IgD-negative memory B cell (primary cell): Measurements from ENCODE around the gene ATP2A3. TPM values are rescaled to one million over a fixed set of nuclear protein-coding genes. Genes with fewer than 3 reads are reported as not detected.
A peak's percentile ranks its signal among the peaks of the same experiment; 100 is the strongest.

Source experiments
- H3K27ac Mint-ChIP-seq, 3 donors: one replicate each; pipeline ENCODE4 v1.8.0; 2020 to 2022; ENCODE audit warnings: mild to moderate bottlenecking in 3 of 3, mixed read lengths in 3 of 3, moderate library complexity in 1 of 3
- H3K27me3 Mint-ChIP-seq: one replicate; pipeline ENCODE4 v1.8.0; 2021; ENCODE audit warnings: mixed read lengths
- H3K36me3 Mint-ChIP-seq: one replicate; pipeline ENCODE4 v1.8.0; 2020; ENCODE audit warnings: mild to moderate bottlenecking, mixed read lengths
- H3K4me1 Mint-ChIP-seq, 3 donors: one replicate each; pipeline ENCODE4 v1.8.0; 2020 to 2022; ENCODE audit warnings: mixed read lengths in 3 of 3, mild to moderate bottlenecking in 1 of 3
- H3K4me3 Mint-ChIP-seq, 4 donors: one replicate each; pipeline ENCODE4 v1.8.0; 2020 to 2022; ENCODE audit warnings: mild to moderate bottlenecking in 4 of 4, mixed read lengths in 4 of 4, moderate library complexity in 3 of 4
- H3K9me3 Mint-ChIP-seq, 3 donors: one replicate each; pipeline ENCODE4 v1.8.0; 2020 to 2021; ENCODE audit warnings: mixed read lengths in 3 of 3, mild to moderate bottlenecking in 1 of 3
- polyA plus RNA-seq: library from polyadenylated mRNA; unstranded; fragments of 300-500 nt; fragmentation: Illumina TruSeq; gene quantifications from one replicate; pipeline ENCODE4 v1.2.3, GENCODE V29; 2021

ATP2A3 gene
- polyA plus RNA-seq, 1 donor from 2014 or later, result 155 TPM

- H3K27ac Mint-ChIP-seq, result peak overlapping the region in 1 of 3 donors; percentile 51
- H3K36me3 Mint-ChIP-seq, result peaks cover 4% of the 10 kb centered on the region
- H3K4me3 Mint-ChIP-seq, result peak overlapping the region in 1 of 4 donors; percentile 28
- no peaks in the 10 kb centered on the region for H3K27me3 Mint-ChIP-seq
- H3K4me1 Mint-ChIP-seq, result peaks cover 42 to 47% (median 44%) of the 10 kb centered on the region in 3 donors
- H3K9me3 Mint-ChIP-seq, result no peaks in the 10 kb centered on the region
Measured at GRCh38 chr17:3970668-3971067, 6.4 kb upstream of the ATP2A3 start.

DNA sequence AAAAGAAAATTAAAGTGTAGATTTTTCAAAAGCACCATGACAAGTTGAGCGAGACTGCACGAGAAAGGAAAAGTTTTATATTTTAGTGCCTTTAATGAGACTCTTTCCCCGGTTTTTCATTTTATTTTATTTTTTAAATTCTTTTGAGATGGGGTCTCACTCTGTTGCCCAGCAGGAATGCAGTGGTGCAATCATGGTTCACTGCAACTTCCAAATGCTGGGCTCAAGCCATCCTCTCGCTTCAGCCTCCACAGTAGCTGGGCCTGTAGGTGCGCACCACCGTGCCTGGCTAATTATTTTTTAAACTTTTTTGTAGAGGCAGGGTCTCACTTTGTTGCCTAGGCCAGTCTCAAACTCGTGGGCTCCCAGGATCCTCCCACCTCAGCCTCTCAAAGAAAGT is 5.7 kb upstream of the ATP2A3 start:
- peaks cover 4% of the 10 kb centered on the region for H3K36me3 Mint-ChIP-seq
- peaks cover 46 to 51% (median 49%) of the 10 kb centered on the region in 3 donors for H3K4me1 Mint-ChIP-seq
- H3K27me3 Mint-ChIP-seq, result no peaks in the 10 kb centered on the region

DNA sequence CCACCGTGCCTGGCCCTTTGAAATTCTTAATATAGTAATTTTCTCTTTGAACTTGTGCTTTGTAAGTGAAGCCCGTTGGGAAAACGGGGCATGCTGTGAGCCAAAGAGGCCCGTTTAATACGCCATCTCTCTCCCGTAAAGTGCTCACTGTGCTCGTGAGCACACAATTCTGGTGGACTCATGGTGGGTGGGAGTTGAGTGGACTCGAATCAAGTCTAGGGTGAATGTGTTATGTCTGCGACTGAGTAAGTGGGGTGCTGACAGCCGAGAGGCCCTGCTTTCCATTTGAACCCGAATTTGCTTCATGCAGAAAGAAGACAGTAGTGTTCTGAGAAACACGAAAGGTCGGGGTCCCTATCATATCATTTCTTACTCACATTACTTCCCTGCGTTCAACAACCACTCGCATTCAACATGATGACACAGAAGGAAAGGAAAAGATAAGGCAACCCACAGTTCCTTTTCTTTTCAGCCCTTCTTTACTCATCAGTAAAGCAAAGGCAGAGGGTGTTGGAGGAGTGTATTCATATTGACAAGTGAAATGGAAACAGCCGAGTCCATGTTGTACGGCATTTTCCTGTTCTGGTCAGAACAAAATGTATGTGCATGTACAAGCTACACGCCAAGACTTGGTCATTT is 4.8 kb upstream of the ATP2A3 start:
- Mint-ChIP-seq H3K27ac (peak overlapping the region; percentile 22 to 51 (median 35)), H3K27me3 (no peaks in the 10 kb centered on the region), H3K4me1 (peaks cover 44 to 45% (median 45%) of the 10 kb centered on the region in 3 donors), H3K36me3 (peaks cover 2% of the 10 kb centered on the region), H3K4me3 (peak overlapping the region in 3 of 4 donors; percentile 28 to 70 (median 70)), H3K9me3 (no peaks in the 10 kb centered on the region)

More for the DNA sequence above, 5.7 kb upstream of the ATP2A3 start:
- H3K9me3 Mint-ChIP-seq, result no peaks in the 10 kb centered on the region
- H3K4me3 Mint-ChIP-seq, result no peak overlapping the region
- no peak overlapping the region for H3K27ac Mint-ChIP-seq

DNA sequence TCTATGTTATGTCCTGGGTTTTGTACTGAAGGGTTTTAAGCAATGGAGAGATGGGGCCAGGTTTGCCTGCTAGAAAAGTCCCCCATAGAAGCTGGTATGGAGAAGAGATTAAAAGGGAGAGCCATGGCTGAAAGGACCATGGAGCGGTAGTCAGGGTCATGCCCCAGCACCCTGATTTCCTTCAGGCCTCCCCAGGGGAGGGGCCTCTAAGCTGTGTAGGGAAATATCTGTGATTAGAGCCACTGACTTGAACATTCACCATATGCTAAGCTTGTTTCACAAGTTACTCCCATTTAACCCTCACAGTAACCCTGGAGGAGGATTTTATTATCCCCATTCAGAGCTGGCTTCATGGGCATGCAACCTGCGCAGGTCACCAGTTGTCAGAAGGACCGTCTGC is 3.8 kb upstream of the ATP2A3 start:
- H3K36me3 Mint-ChIP-seq, result peaks cover 2% of the 10 kb centered on the region
- peak overlapping the region; percentile 46 to 88 (median 84) for H3K4me3 Mint-ChIP-seq
- H3K4me1 Mint-ChIP-seq, result peaks cover 40 to 45% (median 44%) of the 10 kb centered on the region in 3 donors
- peak overlapping the region; percentile 51 to 97 (median 79) for H3K27ac Mint-ChIP-seq
- H3K27me3 Mint-ChIP-seq, result no peaks in the 10 kb centered on the region
- no peaks in the 10 kb centered on the region for H3K9me3 Mint-ChIP-seq

GRCh38 chr17:3966720-3967363 is 2.6 kb upstream of the ATP2A3 start:
- H3K4me3 Mint-ChIP-seq, result peak overlapping the region; percentile 61 to 95 (median 88)
- H3K4me1 Mint-ChIP-seq, result peaks cover 35 to 41% (median 37%) of the 10 kb centered on the region in 3 donors
- no peaks in the 10 kb centered on the region for H3K27me3 Mint-ChIP-seq
- H3K9me3 Mint-ChIP-seq, result no peaks in the 10 kb centered on the region
- peaks cover 6% of the 10 kb centered on the region for H3K36me3 Mint-ChIP-seq
- peak overlapping the region; percentile 97 to 98 (median 98) for H3K27ac Mint-ChIP-seq

DNA sequence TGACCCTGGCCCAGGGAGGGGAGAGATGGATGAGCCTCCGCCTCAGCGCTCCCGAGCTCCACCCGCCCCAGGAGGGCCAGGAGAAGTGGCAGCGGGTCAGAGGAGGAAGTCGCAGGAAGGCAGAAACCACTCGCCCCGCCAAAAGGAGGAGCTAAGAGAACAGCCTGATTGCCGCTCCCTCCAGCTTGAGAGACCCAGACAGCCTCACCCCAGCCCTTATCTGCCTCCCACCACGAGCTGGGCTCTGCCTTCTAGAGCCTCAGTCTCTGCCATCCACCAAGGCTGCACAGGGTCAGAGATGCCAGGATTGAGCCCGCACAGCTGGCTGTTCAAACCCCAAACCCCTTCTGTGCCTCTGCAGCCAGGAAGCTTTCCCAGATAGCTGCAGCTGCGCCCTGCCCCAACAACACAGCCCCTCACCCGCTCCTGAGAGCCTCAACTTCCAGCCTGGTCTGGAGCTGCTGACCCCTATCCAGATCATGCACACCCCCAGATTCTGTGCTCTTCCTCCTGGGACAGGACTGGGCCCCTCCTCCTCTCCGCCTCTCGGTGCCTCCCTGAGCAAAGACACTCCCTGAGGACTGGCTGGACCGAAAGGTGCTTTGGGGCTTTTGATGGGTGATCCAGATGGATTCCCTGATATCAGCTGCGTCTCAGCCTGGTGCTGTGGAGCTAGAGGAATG is 1.0 kb upstream of the ATP2A3 start:
- peak overlapping the region; percentile 88 to 98 (median 95) for H3K4me3 Mint-ChIP-seq
- peaks cover 40 to 51% (median 50%) of the 10 kb centered on the region in 3 donors for H3K4me1 Mint-ChIP-seq
- H3K9me3 Mint-ChIP-seq, result no peaks in the 10 kb centered on the region
- peaks cover 8% of the 10 kb centered on the region for H3K36me3 Mint-ChIP-seq
- H3K27me3 Mint-ChIP-seq, result no peaks in the 10 kb centered on the region
- peak overlapping the region; percentile 97 to 98 (median 97) for H3K27ac Mint-ChIP-seq

GRCh38 chr17:3963237-3964201 is 718 bp downstream of the ATP2A3 start:
- no peaks in the 10 kb centered on the region for H3K9me3 Mint-ChIP-seq
- H3K27me3 Mint-ChIP-seq, result no peaks in the 10 kb centered on the region
- peak overlapping the region; percentile 88 to 98 (median 93) for H3K27ac Mint-ChIP-seq
- H3K4me3 Mint-ChIP-seq, result peak overlapping the region; percentile 87 to 98 (median 92)
- H3K36me3 Mint-ChIP-seq, result peaks cover 8% of the 10 kb centered on the region
- H3K4me1 Mint-ChIP-seq, result peaks cover 40 to 53% (median 53%) of the 10 kb centered on the region in 3 donors

- peak overlapping the region; percentile 88 to 98 (median 93) for H3K27ac Mint-ChIP-seq
- H3K9me3 Mint-ChIP-seq, result no peaks in the 10 kb centered on the region
- H3K4me3 Mint-ChIP-seq, result peak overlapping the region; percentile 87 to 98 (median 92)
- no peaks in the 10 kb centered on the region for H3K27me3 Mint-ChIP-seq
- H3K36me3 Mint-ChIP-seq, result peaks cover 8% of the 10 kb centered on the region
- peaks cover 39 to 54% (median 50%) of the 10 kb centered on the region in 3 donors for H3K4me1 Mint-ChIP-seq
Measured at GRCh38 chr17:3962965-3963236, 1.3 kb downstream of the ATP2A3 start.

GRCh38 chr17:3962217-3962964 is 1.8 kb downstream of the ATP2A3 start:
- H3K27me3 Mint-ChIP-seq, result no peaks in the 10 kb centered on the region
- peaks cover 9% of the 10 kb centered on the region for H3K36me3 Mint-ChIP-seq
- peak overlapping the region; percentile 87 to 98 (median 92) for H3K4me3 Mint-ChIP-seq
- H3K9me3 Mint-ChIP-seq, result no peaks in the 10 kb centered on the region
- H3K4me1 Mint-ChIP-seq, result peaks cover 36 to 55% (median 48%) of the 10 kb centered on the region in 3 donors
- peak overlapping the region; percentile 88 to 98 (median 93) for H3K27ac Mint-ChIP-seq

DNA sequence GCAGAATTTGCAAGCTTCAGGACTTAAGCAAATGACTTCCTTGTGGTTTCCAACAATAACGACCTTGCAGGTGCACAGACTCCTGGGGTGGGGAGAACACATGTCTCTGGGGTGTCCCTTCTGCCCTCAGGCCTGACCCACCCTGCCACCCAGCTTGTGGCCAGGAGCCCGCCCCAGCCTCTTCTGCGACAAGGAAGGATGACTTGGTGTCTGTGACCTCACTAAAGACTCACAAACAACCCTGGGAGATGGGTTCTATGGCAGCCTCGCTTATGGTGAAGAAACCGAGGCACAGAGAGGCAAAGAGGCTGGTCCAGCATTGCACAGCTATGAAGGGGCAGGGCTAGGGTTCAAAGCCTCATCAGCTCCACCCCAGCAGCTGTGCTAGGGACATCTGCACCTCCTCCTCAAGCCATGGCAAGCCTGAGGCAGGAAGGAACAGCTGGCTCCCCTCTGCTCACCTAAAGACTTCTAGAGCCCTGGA is 2.6 kb downstream of the ATP2A3 start:
- peaks cover 11% of the 10 kb centered on the region for H3K36me3 Mint-ChIP-seq
- peaks cover 35 to 57% (median 50%) of the 10 kb centered on the region in 3 donors for H3K4me1 Mint-ChIP-seq
- H3K9me3 Mint-ChIP-seq, result no peaks in the 10 kb centered on the region
- H3K27ac Mint-ChIP-seq, result peak overlapping the region; percentile 88 to 98 (median 94)
- no peaks in the 10 kb centered on the region for H3K27me3 Mint-ChIP-seq
- peak overlapping the region; percentile 87 to 98 (median 92) for H3K4me3 Mint-ChIP-seq

DNA sequence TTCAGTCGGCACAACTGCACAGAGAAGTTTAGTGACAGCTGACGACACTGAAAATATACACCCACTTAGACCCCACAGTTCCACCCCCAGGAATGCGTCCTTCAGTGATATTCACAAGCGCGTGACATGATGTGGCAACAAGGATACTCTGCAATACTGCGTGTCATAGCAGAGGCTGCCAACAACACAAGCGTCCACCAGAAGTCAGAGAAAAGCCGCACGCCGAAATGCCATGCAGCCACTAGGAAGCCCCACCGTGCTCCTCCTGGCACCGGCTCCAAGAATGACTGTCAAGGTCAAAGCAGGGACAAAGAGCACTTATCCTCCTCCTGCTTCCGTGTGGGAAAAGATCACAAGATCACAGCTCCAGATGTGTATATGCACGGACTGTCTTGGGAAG is 3.5 kb downstream of the ATP2A3 start:
- Mint-ChIP-seq H3K27ac (peak overlapping the region; percentile 34 to 94 (median 88)), H3K27me3 (no peaks in the 10 kb centered on the region), H3K4me1 (peaks cover 36 to 61% (median 53%) of the 10 kb centered on the region in 3 donors), H3K36me3 (peaks cover 9% of the 10 kb centered on the region), H3K4me3 (peak overlapping the region; percentile 87 to 98 (median 92)), H3K9me3 (no peaks in the 10 kb centered on the region)

DNA sequence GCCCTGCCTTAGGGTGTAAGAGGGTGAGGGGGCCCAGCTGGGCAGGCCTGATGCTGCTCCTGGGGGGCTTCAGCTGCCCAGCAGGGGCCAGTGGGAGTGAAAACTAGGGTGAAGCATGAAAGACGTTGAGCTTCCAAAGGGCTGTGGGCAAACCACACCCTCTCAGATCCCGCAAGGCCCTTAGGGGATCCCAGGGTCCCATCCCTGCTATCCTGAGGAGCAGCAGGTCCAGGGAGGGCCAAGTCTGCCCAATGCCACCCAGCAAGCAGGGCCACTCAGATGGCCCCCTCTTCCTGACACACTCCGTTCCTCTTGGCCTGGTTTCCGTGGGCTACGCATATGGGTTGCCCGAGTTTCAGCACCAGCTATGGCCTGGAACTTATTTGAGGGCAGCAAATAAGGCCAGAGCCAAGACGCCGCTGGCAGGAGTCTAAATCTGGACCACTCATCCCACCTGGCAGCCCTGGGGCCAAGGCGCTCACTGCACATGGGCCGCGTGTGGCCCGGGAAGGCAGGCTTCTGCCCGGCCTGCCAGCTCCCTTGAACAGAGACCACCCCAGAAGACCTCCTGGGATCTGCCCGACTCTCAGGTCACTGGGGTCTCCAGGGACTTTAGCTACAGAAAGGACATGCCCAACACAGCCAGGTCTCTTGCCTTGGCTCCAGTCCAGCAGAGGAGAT is 4.2 kb downstream of the ATP2A3 start:
- H3K36me3 Mint-ChIP-seq, result peaks cover 9% of the 10 kb centered on the region
- H3K27ac Mint-ChIP-seq, result peak overlapping the region in 2 of 3 donors; percentile 34 to 88
- peak overlapping the region; percentile 87 to 98 (median 92) for H3K4me3 Mint-ChIP-seq
- H3K27me3 Mint-ChIP-seq, result no peaks in the 10 kb centered on the region
- H3K4me1 Mint-ChIP-seq, result peaks cover 32 to 58% (median 47%) of the 10 kb centered on the region in 3 donors
- H3K9me3 Mint-ChIP-seq, result no peaks in the 10 kb centered on the region

DNA sequence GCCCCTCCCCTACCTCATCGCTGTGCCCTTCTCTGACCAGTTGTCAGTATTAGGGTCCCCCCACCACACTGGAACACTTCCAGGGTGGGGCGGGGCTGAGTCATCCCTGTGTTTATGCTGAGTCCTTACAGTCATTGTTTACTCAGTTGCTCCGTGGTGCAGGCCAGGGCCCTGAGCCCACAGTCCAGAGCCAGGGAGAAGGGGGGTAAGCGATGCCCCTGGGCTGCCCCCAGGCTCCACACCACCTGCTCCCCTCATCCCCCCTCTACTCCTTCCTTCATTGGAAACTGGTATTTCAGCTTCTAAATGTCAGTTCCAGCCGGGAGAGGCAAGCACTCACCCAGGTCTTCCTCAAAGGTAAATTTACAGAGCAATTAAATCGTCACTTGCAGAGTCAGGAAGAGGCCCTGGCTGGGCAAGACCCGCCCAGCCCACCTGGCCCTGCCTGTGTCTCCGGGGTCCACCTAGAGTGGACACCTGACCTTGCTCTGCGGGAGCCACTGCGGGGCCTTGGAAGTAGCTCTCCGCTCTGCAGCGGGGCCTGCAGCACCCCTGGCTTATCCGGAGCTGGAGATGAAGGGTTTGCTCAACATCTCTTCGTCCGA is 4.8 kb downstream of the ATP2A3 start:
- Mint-ChIP-seq H3K27ac (peak overlapping the region; percentile 34 to 88 (median 59)), H3K27me3 (no peaks in the 10 kb centered on the region), H3K36me3 (peaks cover 9% of the 10 kb centered on the region), H3K4me1 (peaks cover 31 to 56% (median 47%) of the 10 kb centered on the region in 3 donors), H3K9me3 (no peaks in the 10 kb centered on the region), H3K4me3 (peak overlapping the region; percentile 21 to 98 (median 88))
